HG02885 (cell line): ENCODE results near the gene SH3PXD2A.
"Not testable (repeated sequence)": the region's sequence is repeated elsewhere in the genome, so short reads cannot be mapped to it uniquely, and the experiment has no call there.

Experiments used
- ATAC-seq: cut with Tn5 transposase; IDR thresholded peaks from one replicate; pipeline ENCODE4 v1.9.1; 2021; ENCODE audit warnings: mild to moderate bottlenecking; ENCODE audit not compliant: unreplicated experiment, poor library complexity

SH3PXD2A gene

DNA sequence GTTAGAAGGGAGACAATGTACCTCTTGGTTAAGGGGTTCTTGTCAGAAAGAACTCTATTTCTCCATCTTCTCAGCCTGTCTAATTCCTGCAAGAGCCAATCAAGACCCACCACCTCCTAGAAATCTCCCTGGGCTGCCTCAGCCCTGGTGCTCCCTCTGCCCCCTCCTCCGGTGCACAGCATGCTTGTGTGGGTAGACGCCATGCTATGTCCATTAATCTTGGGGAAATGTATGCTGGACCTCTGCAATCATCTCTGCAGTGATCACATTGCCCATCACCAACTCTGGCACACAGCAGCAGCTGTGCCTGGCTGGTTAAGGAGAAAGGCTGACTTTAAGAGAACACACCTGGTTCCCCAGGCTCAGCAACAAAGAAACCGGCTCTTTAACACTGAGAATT lies 37.3 kb downstream of the SH3PXD2A start:
- no peak for ATAC-seq

DNA sequence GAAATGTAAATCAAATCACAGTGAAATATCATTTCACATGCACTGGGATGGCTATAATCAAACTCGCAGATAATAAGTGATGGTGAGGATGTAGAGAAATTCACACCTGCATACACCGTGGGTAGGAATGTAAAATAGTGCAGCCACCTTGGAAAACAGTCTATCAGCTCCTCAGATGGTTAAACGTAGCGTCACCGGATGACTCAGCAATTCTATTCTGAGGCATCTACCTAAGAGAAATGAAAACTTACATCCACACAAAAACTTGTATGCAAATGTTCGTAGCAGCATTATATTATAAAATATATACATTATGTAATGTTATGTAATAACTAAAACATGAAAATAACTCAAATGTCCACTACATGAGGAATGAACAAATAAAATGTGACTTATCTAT lies 38.9 kb downstream of the SH3PXD2A start:
- ATAC-seq, result no peak

DNA sequence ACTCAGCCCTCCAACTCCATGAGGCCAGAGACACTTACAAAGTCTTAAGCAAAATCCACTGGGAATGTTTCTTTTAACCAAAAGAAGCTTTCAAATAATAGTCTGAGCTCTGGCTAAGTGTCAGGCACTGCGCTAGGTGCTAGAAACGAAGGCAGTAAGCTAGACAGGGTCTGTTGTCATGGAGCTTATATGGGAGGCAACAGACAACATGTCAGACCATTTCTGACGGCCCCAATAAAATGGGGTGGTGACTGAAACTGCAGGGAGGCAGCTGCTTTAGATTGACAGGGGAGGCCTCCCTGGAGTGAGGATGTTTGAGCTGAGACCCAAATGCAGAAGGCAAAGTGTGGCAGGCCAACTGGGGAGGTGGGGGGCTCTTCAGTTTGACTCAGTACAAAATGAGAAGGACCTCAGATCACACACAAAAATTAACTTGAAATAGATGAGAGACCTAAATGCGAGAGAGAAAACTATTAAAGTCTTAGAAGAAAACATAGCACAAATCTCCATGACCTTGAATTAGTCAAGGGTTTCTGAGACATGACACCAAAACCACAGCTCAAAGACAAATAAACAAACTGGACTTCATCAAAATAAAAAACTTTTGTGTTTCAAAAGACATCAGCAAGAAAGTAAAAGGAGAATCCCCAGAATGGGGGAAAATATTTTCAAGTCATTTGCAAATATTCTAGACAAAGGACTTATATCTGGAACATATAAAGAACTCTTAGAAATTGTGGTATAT lies 40.6 kb downstream of the SH3PXD2A start:
- no peak for ATAC-seq

DNA sequence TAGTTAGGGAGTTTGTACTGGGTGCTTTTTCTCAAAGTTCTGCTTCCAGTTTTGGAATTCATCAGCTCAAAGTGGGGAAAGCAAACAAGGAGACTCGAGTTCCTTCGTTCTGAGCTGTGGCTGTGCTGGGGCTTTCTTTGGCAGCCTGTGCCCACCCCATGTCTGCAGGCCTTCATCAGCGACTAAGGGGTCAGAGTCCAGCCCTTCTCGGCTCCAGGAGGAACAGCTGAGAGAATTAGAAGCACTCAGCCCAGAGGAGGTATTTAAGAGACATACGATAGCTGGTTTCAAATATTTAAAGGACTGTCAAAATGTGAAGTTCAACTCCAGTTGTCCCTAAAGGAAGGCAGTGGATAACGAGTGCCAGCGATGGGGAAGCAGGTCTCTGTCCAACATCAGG lies 41.3 kb downstream of the SH3PXD2A start:
- no peak for ATAC-seq

DNA sequence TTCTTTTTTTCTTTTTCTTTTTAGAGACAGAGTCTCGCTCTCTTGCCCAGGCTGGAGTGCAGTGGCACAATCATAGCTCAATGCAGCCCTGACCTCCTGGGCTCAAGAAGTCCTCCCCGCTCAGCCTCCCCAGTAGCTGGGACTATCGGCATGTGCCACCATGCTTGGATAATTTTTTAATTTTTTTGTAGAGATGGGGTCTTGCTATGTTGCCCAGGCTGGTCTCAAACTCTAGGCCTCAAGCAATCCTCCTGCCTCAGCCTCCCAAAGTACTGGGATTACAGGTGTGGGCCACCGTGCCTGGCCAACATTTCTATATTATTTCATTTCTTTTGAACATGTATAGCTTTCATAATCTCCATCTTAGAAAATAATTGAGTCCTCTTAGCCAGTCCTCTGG lies 42.1 kb downstream of the SH3PXD2A start:
- ATAC-seq, result not testable (repeated sequence)

DNA sequence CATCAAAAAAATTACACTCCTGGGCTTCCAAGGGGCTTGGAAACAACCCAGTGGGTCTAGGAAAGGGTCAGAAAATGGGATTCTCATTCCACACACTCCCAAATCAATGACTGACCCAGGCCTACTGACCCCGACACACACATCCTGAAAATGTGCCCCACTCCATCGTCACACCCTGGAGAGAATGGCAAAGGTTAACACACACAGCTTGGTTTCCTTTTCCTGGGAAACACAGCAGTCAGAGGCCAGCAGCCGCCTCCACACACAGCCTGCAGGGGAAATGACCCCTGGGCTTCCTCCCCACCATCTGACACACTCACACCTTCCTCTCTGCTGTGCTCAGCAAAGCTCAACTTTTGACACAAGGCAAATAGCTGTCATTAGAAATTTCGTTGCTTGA lies 42.9 kb downstream of the SH3PXD2A start:
- no peak for ATAC-seq

DNA sequence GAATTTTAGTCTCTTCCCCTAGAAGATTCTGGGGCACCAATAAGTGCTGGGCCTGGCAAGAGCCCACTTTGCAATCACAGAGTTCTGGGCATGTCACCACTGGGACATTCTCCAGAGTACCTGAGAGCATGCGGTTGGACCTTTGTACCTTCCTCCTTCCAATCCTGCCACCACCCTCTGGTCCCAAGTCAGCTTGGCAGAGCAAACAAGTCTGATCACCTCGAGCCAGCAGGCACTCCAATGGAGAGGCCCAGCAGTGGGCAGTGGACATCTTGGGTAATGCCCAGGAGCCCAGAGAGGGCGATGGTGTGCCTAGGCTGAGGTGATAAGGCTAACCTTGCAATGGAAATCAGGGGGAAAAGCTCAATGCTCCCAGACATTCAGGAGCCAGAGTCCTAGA lies 43.4 kb downstream of the SH3PXD2A start:
- no peak for ATAC-seq

DNA sequence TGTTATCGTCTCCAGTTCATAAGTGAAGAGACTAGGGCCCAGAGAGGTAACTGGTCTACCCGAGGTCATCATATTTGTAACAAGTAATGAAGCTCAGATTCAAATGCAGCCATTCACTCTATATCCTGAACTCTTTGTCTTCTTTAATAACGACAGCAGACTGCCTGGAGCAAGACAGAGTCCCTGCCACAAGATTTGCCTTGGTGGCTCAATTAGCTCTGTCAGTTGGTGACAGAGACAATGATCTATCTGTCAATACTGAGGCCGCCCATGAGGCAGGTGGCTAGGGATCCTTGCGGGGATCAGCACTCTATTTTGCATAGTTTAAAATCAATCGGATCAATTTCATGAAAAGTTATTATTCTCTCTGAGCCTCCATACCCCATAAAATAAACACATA lies 43.9 kb downstream of the SH3PXD2A start:
- no peak for ATAC-seq

DNA sequence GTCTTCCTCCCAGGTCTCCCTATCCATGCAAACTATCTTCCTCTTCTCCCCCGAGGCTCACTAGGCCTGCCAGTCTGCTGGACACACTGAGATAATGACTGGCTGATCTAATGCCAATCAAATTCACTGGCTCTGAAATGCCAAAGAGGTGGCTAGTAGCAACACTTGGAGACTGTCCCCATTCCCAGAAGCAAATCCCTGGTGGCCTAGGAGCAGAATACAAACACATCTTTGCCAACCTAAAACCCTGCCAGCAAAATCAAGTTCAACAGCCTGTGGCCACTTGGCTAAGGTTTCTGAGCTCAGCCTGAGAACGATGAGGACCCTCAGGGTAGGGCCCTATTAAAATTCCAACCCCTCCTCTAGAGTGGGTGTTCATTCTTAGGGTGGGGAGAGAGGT lies 46.6 kb downstream of the SH3PXD2A start:
- no peak for ATAC-seq

DNA sequence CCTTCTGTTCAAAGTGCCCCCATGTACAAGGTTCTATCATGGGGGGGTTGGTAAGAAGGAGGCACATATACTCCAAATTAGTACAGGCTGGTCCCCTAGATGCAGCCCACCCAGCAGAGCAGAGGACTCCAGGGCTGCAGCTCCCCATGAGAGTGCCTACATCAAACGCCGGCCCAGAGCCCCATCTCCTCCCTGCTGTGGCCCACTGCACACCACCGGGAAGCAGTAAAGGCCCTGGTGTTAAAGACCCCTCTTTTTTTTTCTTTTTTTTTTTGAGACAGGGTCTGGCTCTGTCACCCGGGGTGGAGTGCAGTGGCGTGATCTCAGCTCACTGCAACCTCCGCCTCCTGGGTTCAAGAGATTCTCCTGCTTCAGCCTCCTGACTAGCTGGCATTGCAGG lies 47.4 kb downstream of the SH3PXD2A start:
- no peak for ATAC-seq

DNA sequence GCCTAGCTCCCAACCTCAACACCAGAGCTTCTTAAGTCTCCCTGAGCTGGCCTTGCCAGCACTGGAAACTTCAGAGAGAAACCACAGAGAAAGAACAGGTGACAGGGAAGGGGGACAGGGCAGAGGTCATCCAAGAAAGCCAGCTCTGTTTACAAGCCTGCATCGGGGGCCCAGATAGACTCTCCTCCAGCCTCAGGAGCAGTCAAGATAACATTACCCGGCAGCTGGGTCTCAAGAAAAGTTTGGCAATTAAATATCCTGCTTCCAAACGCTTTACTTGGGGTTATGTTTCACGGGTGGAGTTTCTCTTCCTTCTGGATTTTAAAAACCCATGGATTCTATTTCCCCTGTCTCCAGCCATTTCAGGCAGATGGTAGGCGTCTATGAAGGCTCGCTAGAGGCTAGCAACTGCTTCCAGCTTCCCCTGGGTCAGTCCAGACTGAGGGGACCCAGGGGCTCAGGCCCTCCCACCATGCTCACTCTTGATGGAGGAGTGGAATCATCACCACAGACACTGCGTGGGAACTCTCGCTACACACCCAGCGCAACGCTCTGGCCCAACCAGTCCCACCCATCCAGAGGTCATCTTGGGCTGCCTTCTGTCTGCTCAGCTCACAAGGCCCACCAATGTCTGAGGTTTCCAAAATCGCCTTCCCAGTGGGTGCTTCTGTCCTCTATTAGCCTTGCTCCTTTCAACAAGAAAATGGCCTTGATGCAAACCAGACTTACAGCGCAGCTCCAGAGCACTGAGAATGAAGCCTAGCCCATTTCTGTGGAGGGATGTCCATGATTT lies 48.8 kb downstream of the SH3PXD2A start:
- no peak for ATAC-seq

DNA sequence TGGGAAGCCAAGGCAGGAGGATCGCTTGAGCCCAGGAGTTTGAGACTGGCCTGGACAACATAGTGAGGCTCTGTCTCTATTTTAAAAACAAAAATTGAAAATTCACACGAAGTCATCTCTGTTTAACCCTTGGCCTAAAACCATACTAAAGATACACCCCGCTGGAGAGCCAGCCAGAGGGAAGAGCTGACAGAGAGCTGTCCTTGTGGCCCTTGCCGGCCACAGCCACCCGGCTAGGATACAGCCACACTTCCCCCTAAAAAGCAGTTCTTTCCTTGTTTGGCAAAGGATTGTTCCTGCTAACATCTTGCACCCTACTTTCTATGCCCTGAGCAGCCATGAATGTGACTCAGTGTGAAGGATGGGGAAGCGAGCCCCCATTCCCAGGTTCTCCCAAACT lies 49.6 kb downstream of the SH3PXD2A start:
- ATAC-seq, result no peak

DNA sequence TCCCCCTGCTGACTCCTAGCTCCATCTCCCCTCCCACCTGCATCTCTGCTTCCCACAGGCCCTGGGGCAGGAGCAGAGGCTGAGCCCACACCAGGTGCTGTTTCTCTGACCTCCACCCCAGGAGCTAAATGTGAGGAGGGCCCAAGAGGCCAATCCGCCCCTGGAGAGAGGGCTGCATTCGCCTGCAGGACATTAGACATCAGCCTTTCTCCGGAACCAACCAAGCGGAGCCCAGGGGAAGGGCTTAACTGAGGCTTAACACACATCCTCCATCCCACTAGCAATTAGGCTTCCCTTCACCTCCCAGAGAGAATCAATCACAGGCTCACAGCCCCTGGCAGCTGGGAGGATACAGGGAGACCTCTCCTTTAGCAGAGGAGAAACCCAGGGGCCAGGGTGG lies 50.5 kb downstream of the SH3PXD2A start:
- ATAC-seq, result no peak

DNA sequence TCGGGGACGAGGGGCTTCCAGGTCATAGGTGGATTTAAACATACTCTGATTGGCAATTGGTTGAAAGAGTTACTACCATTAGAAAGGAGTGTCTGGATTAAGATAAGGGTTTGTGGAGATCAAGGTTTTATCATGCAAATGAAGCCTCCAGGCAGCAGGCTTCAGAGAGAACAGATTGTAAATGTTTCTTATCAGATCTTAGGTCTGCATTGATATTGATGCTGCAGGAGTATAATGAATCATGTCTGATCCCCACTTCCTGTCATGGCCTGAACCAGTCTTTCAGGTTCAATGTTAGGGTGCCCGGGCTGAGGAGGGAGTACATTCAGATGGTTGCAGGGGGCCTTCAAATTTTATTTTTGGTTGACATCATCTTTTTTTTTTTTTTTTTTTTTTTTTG lies 51.4 kb downstream of the SH3PXD2A start:
- ATAC-seq, result no peak

DNA sequence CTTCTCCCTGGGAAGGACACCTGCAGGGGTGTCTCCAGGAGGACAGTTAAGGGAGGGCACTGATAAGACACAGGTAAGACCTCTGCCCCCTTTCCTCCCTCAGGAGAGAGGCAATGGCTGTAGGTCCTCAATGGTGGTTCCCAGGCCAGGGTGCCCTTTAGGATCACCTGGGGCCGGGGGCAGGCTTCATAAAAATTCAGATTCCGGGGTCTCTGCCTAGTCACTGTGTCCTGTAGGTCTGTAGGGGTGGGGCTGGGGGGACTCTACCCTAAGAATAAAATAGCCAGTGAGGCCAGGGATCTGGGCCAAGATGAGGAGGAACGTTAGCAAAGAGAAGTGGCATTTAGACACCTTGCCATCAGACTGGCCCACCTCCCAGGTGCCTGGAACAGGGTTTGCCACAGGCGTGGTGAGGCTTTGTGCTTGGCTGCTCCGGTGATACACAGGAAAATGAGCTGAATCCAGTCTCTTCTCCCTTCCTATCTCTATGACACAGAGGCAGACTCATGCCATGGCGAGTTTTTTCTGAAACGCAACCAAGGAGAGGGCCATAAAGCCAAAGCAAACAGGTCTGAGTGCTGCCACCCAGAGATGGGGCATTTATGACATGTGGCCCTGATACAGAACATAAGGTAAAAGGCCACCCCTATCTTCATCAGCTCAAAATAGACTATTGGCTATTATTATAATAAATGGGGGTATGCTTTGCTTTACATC lies 52.6 kb downstream of the SH3PXD2A start:
- no peak for ATAC-seq

DNA sequence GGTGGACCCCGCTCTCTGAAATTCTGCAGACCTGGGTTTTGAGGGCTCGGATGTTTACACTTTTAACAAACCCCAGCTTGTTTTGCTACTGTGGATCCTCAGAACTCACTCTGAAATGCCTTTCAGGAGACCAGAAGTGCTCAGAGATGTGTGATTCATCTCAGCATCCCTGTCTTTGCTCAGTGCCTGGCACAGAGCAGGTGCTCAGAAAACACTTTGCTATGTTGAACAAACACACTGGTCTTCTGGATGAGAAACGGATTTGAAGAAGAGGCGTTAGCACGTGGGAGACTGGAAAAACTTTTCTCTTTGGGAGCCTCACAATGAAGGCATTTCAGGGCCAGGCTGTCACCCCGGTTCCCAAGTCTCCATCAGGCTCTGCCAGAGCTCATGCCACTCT lies 53.3 kb downstream of the SH3PXD2A start:
- ATAC-seq, result no peak

DNA sequence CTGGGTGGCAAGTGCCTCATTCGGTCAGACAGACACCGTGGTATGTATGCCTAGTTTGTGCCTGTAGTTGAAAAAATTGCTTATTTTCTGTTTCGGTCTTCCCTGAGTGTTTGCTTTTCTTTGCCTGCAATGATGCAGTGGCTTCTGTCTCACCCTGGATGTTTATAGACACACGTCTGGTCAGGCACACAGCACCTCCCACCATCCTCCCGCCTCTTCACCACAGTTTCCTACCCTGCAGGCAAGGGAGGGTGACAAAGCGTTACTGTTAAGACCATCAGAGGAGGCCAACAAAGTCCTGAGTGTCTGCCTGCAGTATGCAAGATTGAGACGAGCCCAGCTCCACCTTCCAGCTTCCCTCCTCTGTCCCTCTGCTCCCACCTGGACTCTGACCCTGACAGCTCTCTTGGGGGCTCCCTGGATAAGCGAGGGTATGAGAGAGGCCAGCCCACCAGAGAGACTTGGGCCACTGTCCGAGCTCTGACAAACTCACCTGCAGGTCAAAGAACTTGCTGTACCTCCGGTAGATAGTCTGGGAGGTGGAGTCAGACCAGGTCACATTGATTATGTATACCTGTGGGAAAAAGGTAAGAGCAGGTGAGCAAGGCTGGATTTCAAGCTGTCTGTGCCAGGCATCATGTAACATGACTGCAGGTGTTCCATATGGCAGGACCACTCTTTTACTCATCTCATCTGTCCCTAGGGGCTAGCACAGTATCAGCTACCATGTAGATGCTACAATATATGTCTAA lies 54.4 kb downstream of the SH3PXD2A start:
- ATAC-seq, result peak; percentile 95

DNA sequence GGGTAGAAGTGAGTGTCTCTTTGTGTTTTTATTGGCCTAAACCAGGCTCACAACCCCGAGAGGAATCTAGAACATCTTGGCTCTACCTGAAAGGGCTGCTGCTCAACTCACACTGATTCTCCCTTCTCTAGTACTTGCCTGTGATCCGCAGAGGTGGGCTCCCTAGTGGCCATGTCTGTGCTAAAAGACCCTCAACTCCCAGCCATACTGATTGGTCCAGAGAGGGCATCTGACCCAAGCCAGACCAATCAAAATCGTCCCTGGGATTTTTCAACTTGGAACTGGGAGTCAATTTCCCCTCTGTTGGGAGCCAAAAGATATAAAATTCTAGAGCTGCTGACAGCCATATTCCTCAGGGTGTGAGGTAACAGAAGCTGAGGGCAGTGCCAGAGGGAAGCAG lies 55.3 kb downstream of the SH3PXD2A start:
- no peak for ATAC-seq

DNA sequence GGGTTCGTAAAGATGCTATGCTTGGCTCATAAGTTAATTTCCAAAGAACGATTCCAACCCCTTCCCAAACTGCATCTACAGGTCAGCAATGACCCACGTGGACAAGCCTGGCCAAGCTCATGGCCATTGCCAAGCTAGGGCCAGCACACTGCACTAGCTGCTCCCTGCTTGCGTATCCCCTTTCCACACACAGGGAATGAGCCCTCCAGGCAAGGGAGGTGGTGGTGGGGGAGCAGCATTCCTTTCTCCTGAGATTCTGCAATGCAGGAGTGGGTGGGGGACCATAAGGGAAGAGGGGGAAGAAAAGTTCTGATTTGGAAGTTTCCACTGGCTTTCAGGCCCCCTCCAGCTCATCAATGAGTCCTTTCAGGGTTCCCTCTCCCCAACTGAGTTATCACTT lies 56.0 kb downstream of the SH3PXD2A start:
- ATAC-seq, result no peak

DNA sequence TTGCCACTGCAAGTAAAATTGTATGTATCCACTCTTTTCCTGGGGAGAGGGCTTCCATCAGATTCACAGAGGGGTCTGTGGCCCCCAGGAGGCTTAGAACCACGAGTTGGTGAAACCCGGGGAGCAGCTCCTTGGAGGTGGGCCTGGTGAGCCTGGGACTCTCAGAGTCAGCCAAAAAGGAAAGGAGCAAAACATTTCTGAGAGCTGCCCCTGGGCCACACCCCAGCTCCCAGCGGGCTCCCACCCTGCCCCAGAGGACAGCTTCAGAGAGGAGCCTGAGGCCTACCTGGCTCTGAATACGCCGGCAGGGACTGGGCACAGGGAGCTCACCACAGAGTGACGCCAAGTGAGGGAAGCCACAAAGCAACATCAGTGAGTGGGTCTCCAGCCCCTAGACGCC lies 56.9 kb downstream of the SH3PXD2A start:
- ATAC-seq, result no peak

DNA sequence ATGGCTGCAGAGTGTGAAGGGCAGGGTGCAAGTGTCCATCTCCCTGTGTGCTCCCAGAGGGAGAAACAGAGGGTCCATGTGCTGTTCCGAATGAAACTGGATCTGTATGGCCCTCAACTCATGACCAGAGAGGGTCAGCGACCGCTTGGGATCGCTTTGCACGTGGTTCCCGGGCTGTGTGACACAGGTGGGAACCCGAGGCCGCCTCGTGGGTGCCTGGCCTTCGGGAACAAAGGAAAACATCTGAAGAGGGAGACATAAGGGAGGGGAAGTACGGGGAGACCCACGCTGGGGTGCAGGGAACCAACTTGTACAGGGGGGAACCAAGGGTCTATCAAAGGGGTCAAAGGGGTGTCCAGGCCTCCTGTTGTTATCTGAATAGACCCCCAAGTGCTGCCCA lies 57.5 kb downstream of the SH3PXD2A start:
- ATAC-seq, result no peak
